Heart right ventricle (tissue), 16 donors: Measurements from ENCODE around the gene PKP2. TPM values are rescaled to one million over a fixed set of nuclear protein-coding genes. Genes with fewer than 3 reads are reported as not detected.

Source experiments
- ATAC-seq, 8 donors: fragments of 200-7000 bp; cut with Tn5 transposase; one replicate each; pipeline ENCODE4 v1.9.1; 2020; ENCODE audit warnings: mild to moderate bottlenecking in 8 of 8, moderate library complexity in 8 of 8, moderate number of reproducible peaks in 1 of 8
- DNase-seq, 2 donors: peaks; one replicate each; pipeline ENCODE4 v3.0.0-alpha.2; 2020
- H3K27ac ChIP-seq, 10 donors: fragments of 200-600 bp; sonication (generic) in 2 of 10; one replicate each; pipeline versions ENCODE4 v1.5.0 to v1.8.0; 2020 to 2022; ENCODE audit warnings: mild to moderate bottlenecking in 3 of 10
- H3K27me3 ChIP-seq, 7 donors: fragments of 200-600 bp; one replicate each; pipeline ENCODE4 v1.8.0; 2021 to 2022; ENCODE audit warnings: mild to moderate bottlenecking in 2 of 7
- H3K36me3 ChIP-seq, 9 donors: fragments of 200-600 bp; sonication (generic) in 1 of 9; one replicate each; pipeline versions ENCODE4 v1.5.0 to v1.8.0; 2020 to 2022; ENCODE audit warnings: mild to moderate bottlenecking in 2 of 9
- H3K4me1 ChIP-seq, 9 donors: fragments of 200-600 bp; sonication (generic) in 1 of 9; one replicate each; pipeline versions ENCODE4 v1.5.0 to v1.8.0; 2020 to 2022; ENCODE audit warnings: mild to moderate bottlenecking in 4 of 9
- H3K4me3 ChIP-seq, 10 donors: fragments of 200-600 bp; sonication (generic) in 2 of 10; one replicate each; pipeline versions ENCODE4 v1.5.0 to v1.8.0; 2020 to 2022; ENCODE audit warnings: mild to moderate bottlenecking in 7 of 10, moderate library complexity in 2 of 10
- H3K9me3 ChIP-seq, 11 donors: fragments of 200-600 bp in 10 of 11; sonication (generic) in 2 of 11; one replicate each; pipeline versions ENCODE4 v1.5.0 to v1.8.0; 2013 to 2022; ENCODE audit warnings: mild to moderate bottlenecking in 2 of 11, control low read depth in 1 of 11, moderate library complexity in 1 of 11
- WGBS, 2 donors: extraction: QIAGEN DNeasy Blood & Tissue Kit; methylation state at CpG; one replicate each; pipeline ENCODE4 v1.1.7; 2013; ENCODE audit warnings: inconsistent platforms in 1 of 2; 5-methylcytosine and 5-hydroxymethylcytosine counted together
- intact Hi-C, 10 donors: fragments of 100-400 bp; cut with DNase I; formaldehyde crosslinking; loops; one replicate each; pipeline versions ENCODE4 v1.11.1 to v1.14.2; 2022
- polyA plus RNA-seq, 2 donors: library from polyadenylated mRNA; stranded (reverse); fragments of 200-250 nt; gene quantifications; one replicate each; pipeline ENCODE4 v1.2.3, GENCODE V29; 2013
- total RNA-seq, 10 donors: library from RNA; stranded (reverse); fragmentation: NEBNext Ultra II Directional in 3 of 10; extraction: Animal tissue kit (Norgen Biotek cat#: 25700) in 3 of 10; gene quantifications; one replicate each; pipeline versions ENCODE4 v1.2.1 to v1.2.4, GENCODE V29; 2021 to 2023
- TF ChIP-seq, protein P1 (sequence below), 9 donors: fragments of 200-600 bp; sonication (generic) in 2 of 9; IDR thresholded peaks; one replicate each; pipeline versions ENCODE4 v1.5.0 to v1.8.0; 2021 to 2022; ENCODE audit warnings: antibody characterized with exemption in 9 of 9, mild to moderate bottlenecking in 5 of 9, moderate library complexity in 1 of 9
- donor health status: Arrhythmogenic right ventricular cardiomyopathy.
- donor health status: ischemic (EF 13 %, LVEDD 7.1; RV severe dilation, severe dysfunction).
- donor health status: healthy with polysubstance abuse.
- donor health status: DM: no; HTN: yes; CAD: no.
- donor health status: DM: no; HTN: no; CAD: no.
- donor health status: ischemic (EF 25% LVEDD 6.9; RV normal size, moderate dysfunction).
- donor health status: ischemic (EF 25% LVEDD 5.7; RV mildly dilated, moderate dysfunction).
- donor health status: healthy.
- donor health status: DM: yes; HTN: yes; CAD: no.
- donor health status: Ischemic cardiomyopathy.
- donor health status: ischemic (EF 35%, LVEDD 5.7; RV mildly dilated, moderate dysfunction).
- donor health status: nonischemic (EF 11% LVEDD 7.7; RV severe dilation, severe dysfunction).
- donor health status: DM: yes; HTN: yes; CAD: no.
- donor health status: PGD.
- donor health status: ischemic (EF 29% LVEDD 5.4; RV normal size, mild dysfunction).
- donor health status: nonischemic (EF 23%, LVEDD 6.1; RV moderate dilation, normal function).

The PKP2 gene
- total and polyA plus RNA-seq, 12 donors, result 92.3 to 639 (median 410) TPM

DNA sequence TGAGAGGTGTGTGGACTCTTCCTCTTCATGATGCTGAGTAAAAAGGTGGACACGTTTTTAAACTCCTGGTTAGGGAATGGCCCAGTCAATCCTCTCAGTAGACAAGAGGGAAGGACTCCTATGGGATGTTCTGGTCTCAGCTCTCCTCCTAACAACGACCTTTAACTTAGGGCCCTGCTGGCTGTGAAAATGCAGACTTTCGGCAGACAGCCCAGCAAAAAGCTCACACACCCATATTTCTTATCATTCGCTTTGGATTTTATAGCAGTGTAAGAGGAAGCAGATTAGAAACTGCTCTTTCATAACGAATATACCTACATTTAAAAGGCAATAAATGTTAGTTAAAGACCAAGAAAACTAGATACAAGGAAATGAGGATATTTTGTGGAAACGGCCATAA, 122.9 kb downstream of the PKP2 start:
- intact Hi-C loops, result no loop called here
- Histone ChIP-seq H3K4me1 (no peaks in the 10 kb centered on the region), H3K27ac (no peak overlapping the region), H3K9me3 (no peaks in the 10 kb centered on the region), H3K36me3 (no peaks in the 10 kb centered on the region), H3K27me3 (no peaks in the 10 kb centered on the region), H3K4me3 (no peak overlapping the region)
- DNase-seq (no peak), ATAC-seq (no peak)
- WGBS, 2 donors, result 51 to 61% methylated on average over 6 of the region's 6 CpGs
- TF ChIP-seq, protein P1, sequence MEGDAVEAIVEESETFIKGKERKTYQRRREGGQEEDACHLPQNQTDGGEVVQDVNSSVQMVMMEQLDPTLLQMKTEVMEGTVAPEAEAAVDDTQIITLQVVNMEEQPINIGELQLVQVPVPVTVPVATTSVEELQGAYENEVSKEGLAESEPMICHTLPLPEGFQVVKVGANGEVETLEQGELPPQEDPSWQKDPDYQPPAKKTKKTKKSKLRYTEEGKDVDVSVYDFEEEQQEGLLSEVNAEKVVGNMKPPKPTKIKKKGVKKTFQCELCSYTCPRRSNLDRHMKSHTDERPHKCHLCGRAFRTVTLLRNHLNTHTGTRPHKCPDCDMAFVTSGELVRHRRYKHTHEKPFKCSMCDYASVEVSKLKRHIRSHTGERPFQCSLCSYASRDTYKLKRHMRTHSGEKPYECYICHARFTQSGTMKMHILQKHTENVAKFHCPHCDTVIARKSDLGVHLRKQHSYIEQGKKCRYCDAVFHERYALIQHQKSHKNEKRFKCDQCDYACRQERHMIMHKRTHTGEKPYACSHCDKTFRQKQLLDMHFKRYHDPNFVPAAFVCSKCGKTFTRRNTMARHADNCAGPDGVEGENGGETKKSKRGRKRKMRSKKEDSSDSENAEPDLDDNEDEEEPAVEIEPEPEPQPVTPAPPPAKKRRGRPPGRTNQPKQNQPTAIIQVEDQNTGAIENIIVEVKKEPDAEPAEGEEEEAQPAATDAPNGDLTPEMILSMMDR (IDR thresholded peaks at IDR 0.05), result no peak

- Histone ChIP-seq H3K9me3 (no peaks in the 10 kb centered on the region), H3K27me3 (peaks cover 0 to 7% (median 0%) of the 10 kb centered on the region in 7 donors), H3K4me3 (no peak overlapping the region), H3K27ac (no peak overlapping the region), H3K4me1 (no peaks in the 10 kb centered on the region), H3K36me3 (no peaks in the 10 kb centered on the region)
- ATAC-seq, result no peak
- intact Hi-C loops, result no loop called here
- TF ChIP-seq, protein P1 (IDR thresholded peaks at IDR 0.05), result no peak
- 49 to 66% methylated on average over 1 of the region's 1 CpG for WGBS, 2 donors
- DNase-seq, result no peak
Observed at GRCh38 chr12:32770141-32770540, 126.4 kb downstream of the PKP2 start.

GRCh38 chr12:32768518-32768917, 128.1 kb downstream of the PKP2 start:
- H3K27ac ChIP-seq, result no peak overlapping the region
- no peaks in the 10 kb centered on the region for H3K36me3 ChIP-seq
- no peaks in the 10 kb centered on the region for H3K9me3 ChIP-seq
- H3K4me3 ChIP-seq, result no peak overlapping the region
- WGBS, 2 donors, result 63 to 83% methylated on average over 4 of the region's 4 CpGs
- intact Hi-C loops, result loop anchor here in 1 of 10 donors (10.0 kb wide), 2 partner anchors 146 to 1246 kb away; no protein-coding TSS in a partner anchor
- H3K27me3 ChIP-seq, result peaks cover 0 to 7% (median 0%) of the 10 kb centered on the region in 7 donors
- DNase-seq (no peak), ATAC-seq (no peak)
- no peaks in the 10 kb centered on the region for H3K4me1 ChIP-seq
- TF ChIP-seq, protein P1 (IDR thresholded peaks at IDR 0.05), result no peak

DNA sequence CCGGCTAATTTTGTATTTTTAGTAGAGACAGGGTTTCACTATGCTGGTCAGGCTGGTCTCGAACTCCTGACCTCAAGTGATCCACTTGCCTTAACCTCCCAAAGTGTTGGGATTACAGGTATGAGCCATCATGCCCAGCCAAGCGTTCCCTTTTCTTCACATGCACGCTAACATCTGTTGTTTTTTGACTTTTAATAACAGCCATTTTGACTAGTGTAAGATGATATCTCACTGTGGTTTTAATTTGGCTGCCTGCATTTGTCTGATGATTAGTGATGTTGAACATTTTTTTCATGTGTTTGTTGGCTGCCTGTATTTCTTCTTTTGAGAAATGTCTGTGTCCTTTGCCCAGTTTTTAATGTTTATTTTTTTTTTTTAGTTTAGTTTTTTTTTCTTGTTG, 130.7 kb downstream of the PKP2 start:
- no peaks in the 10 kb centered on the region for H3K36me3 ChIP-seq
- intact Hi-C loops, result loop anchor here in 1 of 10 donors (10.0 kb wide), 2 partner anchors 149 to 1249 kb away; no protein-coding TSS in a partner anchor
- ATAC-seq (no peak), DNase-seq (no peak)
- TF ChIP-seq, protein P1 (IDR thresholded peaks at IDR 0.05), result no peak
- H3K4me1 ChIP-seq, result peaks cover 0 to 5% (median 0%) of the 10 kb centered on the region in 9 donors
- H3K27ac ChIP-seq, result no peak overlapping the region
- no peak overlapping the region for H3K4me3 ChIP-seq
- H3K27me3 ChIP-seq, result peaks cover 0 to 15% (median 0%) of the 10 kb centered on the region in 7 donors
- WGBS, 2 donors, result 72 to 78% methylated on average over 4 of the region's 4 CpGs
- no peaks in the 10 kb centered on the region for H3K9me3 ChIP-seq
